HEK293 (cell line): ENCODE measurements around the gene TPRX2.
"Not testable (repeated sequence)": the region's sequence is repeated elsewhere in the genome, so short reads cannot be mapped to it uniquely, and the experiment has no call there.

Source experiments
- CTCF ChIP-seq: fragments of 450-650 bp; formaldehyde crosslinking; IDR thresholded peaks from 2 replicates; pipeline ENCODE4 v1.5.1; 2016; ENCODE audit warnings: missing biosample characterization, missing genetic modification characterization
- WT1 ChIP-seq: fragments of 450-650 bp; formaldehyde crosslinking; IDR thresholded peaks from 2 replicates; pipeline ENCODE4 v1.5.1; 2016; ENCODE audit warnings: missing biosample characterization, missing genetic modification characterization
- ZNF175 ChIP-seq: fragments of 450-650 bp; formaldehyde crosslinking; IDR thresholded peaks from 2 replicates; pipeline ENCODE4 v1.5.1; 2016; ENCODE audit warnings: missing biosample characterization, missing genetic modification characterization
- ZNF223 ChIP-seq: fragments of 450-650 bp; formaldehyde crosslinking; IDR thresholded peaks from 2 replicates; pipeline ENCODE4 v1.5.1; 2016; ENCODE audit warnings: missing biosample characterization, missing genetic modification characterization
- ZNF274 ChIP-seq, 2 experiments: fragments of 200-500 bp in 1 of 2; fragments of 450-650 bp in 1 of 2; sonication (Bioruptor generic) in 1 of 2; formaldehyde crosslinking in 1 of 2; IDR thresholded peaks; 2 replicates each; pipeline versions ENCODE4 v1.5.1 to v1.6.1; 2014 to 2016; ENCODE audit warnings: borderline replicate concordance in 1 of 2, inconsistent platforms in 1 of 2, low read length in 1 of 2, missing biosample characterization in 1 of 2, missing genetic modification characterization in 1 of 2

- not testable (repeated sequence) for TF ChIP-seq CTCF (tag by site-specific recombination); ZNF175 (tag by site-specific recombination); WT1 (tag by site-specific recombination); ZNF274 (IDR thresholded peaks at IDR 0.05; ENCODE audit: low read length); ZNF274 (tag by site-specific recombination; IDR thresholded peaks at IDR 0.05; ENCODE audit: borderline replicate concordance); ZNF223 (tag by site-specific recombination)
Measured at GRCh38 chr19:47910191-47910590, 51.2 kb downstream of the TPRX2 start.
